ENCODE measurements around the gene RPRML.

DNA sequence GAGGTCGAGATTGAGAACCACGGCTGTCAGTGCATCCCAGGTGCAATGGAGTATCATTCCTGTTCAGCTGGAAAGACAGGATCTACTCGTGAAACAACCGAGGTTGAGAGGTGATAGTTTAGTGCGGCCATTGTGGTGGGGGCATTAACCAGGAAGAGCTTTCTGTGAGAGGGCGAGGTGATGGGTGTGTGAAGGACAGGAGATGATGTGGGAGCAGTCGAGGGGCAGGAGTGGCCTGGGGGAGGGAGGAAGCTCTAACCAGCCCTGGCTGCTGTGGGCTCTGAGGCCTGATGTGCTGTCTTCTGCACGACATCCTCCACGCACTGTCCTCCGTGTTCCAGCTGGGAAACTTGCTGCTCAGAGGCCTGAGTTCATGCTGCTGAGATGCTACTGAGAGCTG, 34.1 kb downstream of the RPRML start:
- TF ChIP-seq EZH2 (IDR thresholded peaks at IDR 0.05; ENCODE audit: borderline replicate concordance) = no peak
- TF ChIP-seq, protein P1, sequence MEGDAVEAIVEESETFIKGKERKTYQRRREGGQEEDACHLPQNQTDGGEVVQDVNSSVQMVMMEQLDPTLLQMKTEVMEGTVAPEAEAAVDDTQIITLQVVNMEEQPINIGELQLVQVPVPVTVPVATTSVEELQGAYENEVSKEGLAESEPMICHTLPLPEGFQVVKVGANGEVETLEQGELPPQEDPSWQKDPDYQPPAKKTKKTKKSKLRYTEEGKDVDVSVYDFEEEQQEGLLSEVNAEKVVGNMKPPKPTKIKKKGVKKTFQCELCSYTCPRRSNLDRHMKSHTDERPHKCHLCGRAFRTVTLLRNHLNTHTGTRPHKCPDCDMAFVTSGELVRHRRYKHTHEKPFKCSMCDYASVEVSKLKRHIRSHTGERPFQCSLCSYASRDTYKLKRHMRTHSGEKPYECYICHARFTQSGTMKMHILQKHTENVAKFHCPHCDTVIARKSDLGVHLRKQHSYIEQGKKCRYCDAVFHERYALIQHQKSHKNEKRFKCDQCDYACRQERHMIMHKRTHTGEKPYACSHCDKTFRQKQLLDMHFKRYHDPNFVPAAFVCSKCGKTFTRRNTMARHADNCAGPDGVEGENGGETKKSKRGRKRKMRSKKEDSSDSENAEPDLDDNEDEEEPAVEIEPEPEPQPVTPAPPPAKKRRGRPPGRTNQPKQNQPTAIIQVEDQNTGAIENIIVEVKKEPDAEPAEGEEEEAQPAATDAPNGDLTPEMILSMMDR (IDR thresholded peaks at IDR 0.05; ENCODE audit: poor library complexity) = no peak
- no peak for TF ChIP-seq EZH2phosphoT487 (IDR thresholded peaks at IDR 0.05; ENCODE audit: low read depth, severe bottlenecking, unreplicated experiment)

Data from hepatocyte (in vitro differentiated cells).